K562 (cell line): Measurements from ENCODE around the gene FAM20B. TPM values are rescaled to one million over a fixed set of nuclear protein-coding genes. Genes with fewer than 3 reads are reported as not detected.

Experiments
- CBFA2T3 ChIP-seq: fragments of 450-650 bp; IDR thresholded peaks from 2 replicates; pipeline ENCODE4 v1.6.1; 2017
- CHD1 ChIP-seq: fragments of 200-600 bp; sonication (generic); IDR thresholded peaks from one replicate; pipeline ENCODE4 v1.6.1; 2012; ENCODE audit warnings: mild to moderate bottlenecking, moderate library complexity, low read length, inconsistent platforms
- HNRNPK ChIP-seq: fragments of 200-400 bp; formaldehyde crosslinking; IDR thresholded peaks from one replicate; pipeline ENCODE4 v1.6.1; 2018; ENCODE audit warnings: mild to moderate bottlenecking, low read depth, low read length; ENCODE audit not compliant: poor library complexity, severe bottlenecking
- PCBP1 ChIP-seq: fragments of 200-400 bp; formaldehyde crosslinking; IDR thresholded peaks from 2 replicates; pipeline ENCODE4 v1.6.1; 2018; ENCODE audit warnings: mild to moderate bottlenecking, low read depth, low read length; ENCODE audit not compliant: poor library complexity, severe bottlenecking
- POLR2A ChIP-seq: fragments of 450-650 bp; conservative IDR thresholded peaks from 2 replicates; pipeline ENCODE4 v1.6.1; 2016
- PTBP1 ChIP-seq: fragments of 200-400 bp; formaldehyde crosslinking; IDR thresholded peaks from 2 replicates; pipeline ENCODE4 v1.6.1; 2017; ENCODE audit warnings: low read depth, low read length
- VEZF1 ChIP-seq: fragments of 200-800 bp; sonication (Bioruptor generic); IDR thresholded peaks from 2 replicates; pipeline ENCODE4 v1.6.1; 2017; ENCODE audit warnings: missing genetic modification characterization, missing compliant biosample characterization
- YY1 ChIP-seq, 3 experiments: IDR thresholded peaks; 2 replicates each; pipeline ENCODE4 v1.6.1; 2011; ENCODE audit warnings: low read length in 2 of 3, mild to moderate bottlenecking in 2 of 3, moderate library complexity in 2 of 3, borderline replicate concordance in 1 of 3, control low read depth in 1 of 3, low read depth in 1 of 3; ENCODE audit not compliant: insufficient read depth in 3 of 3, insufficient replicate concordance in 2 of 3, control insufficient read depth in 1 of 3, insufficient read length in 1 of 3; ENCODE audit errors: extremely low read depth in 1 of 3
- ZBTB34 ChIP-seq: fragments of 250-450 bp; sonication (Bioruptor Pico); IDR thresholded peaks from 2 replicates; pipeline ENCODE4 v1.8.0; 2021; ENCODE audit warnings: mild to moderate bottlenecking, moderate library complexity
- ZFP91 ChIP-seq: sonication (generic); formaldehyde crosslinking; IDR thresholded peaks from 2 replicates; pipeline ENCODE4 v1.8.0; 2022; ENCODE audit warnings: mild to moderate bottlenecking, missing genetic modification reagents
- ZFX ChIP-seq: sonication (generic); formaldehyde crosslinking; IDR thresholded peaks from 2 replicates; pipeline ENCODE4 v1.8.0; 2022; ENCODE audit warnings: mild to moderate bottlenecking, missing genetic modification reagents, moderate library complexity
- ZNF511 ChIP-seq: sonication (generic); formaldehyde crosslinking; IDR thresholded peaks from 2 replicates; pipeline ENCODE4 v1.8.0; 2022; ENCODE audit warnings: mild to moderate bottlenecking, missing genetic modification reagents
- polyA plus RNA-seq, 8 experiments: library from polyadenylated mRNA; depleted of rRNA in 4 of 8; stranded (reverse) in 5 of 8; unstranded in 3 of 8; fragments of >200 nt; fragmentation: Nextera tagmentation in 2 of 8; fragmentation: Illumina TruSeq in 1 of 8; extraction: Ambion mirVana in 2 of 8; extraction: Trizol in 1 of 8; gene quantifications; 2 replicates each; pipeline versions ENCODE4 v1.2.1 to v1.2.3, GENCODE V29; 2011 to 2014; ENCODE audit warnings: inconsistent platforms in 1 of 8, missing spikeins in 1 of 8
- total RNA-seq, 7 experiments: library from RNA; depleted of rRNA in 6 of 7; stranded (reverse); fragments of >200 nt in 6 of 7; fragmentation: Illumina TruSeq in 2 of 7; extraction: Trizol in 2 of 7; gene quantifications; 2 replicates each; pipeline versions ENCODE4 v1.2.1 to v1.2.3, GENCODE V29; 2011 to 2021; ENCODE audit warnings: low replicate concordance in 1 of 7
- TF ChIP-seq, protein P1 (sequence below): sonication (generic); formaldehyde crosslinking; IDR thresholded peaks from 2 replicates; pipeline ENCODE4 v1.8.0; 2022; ENCODE audit warnings: mild to moderate bottlenecking, missing genetic modification reagents
- TF ChIP-seq, protein P2 (sequence below): fragments of 450-650 bp; formaldehyde crosslinking; IDR thresholded peaks from 2 replicates; pipeline ENCODE4 v1.4.0; 2020; ENCODE audit warnings: mild to moderate bottlenecking, moderate library complexity
- TF ChIP-seq, protein P3 (sequence below): fragments of 450-650 bp; formaldehyde crosslinking; IDR thresholded peaks from 2 replicates; pipeline ENCODE4 v1.4.0; 2022; ENCODE audit warnings: mild to moderate bottlenecking, moderate library complexity

The FAM20B gene
- total and polyA plus RNA-seq, 9 of the 15 experiments (the other 6 are each of a cell fraction or from before 2014, with no cell fraction given) = 7.2 to 67.5 (median 42.9) TPM

DNA sequence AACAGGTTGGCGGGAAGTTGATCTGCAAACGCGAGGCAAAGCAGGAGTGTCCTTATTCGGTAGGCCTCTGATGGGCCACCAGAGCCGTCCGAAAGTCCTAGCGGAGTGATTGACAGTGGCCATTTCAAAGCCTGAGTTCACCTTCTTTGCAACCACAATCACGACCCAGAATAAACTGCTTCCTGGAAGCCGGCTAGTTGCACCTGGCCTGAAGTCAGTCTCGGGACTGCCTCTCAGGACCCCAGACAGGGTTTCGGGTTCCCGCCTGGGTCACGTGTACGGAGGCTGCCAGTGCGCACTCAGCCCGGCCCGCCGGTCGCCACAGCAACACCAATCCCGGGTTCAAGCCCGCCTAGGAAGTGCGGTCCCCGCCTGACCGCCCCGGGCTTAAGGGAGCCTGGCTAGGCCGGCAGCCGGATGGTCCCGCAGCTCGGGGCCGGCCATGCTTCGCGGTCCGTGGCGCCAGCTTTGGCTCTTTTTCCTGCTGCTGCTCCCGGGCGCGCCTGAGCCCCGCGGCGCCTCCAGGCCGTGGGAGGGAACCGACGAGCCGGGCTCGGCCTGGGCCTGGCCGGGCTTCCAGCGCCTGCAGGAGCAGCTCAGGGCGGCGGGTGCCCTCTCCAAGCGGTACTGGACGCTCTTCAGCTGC is 56.1 kb downstream of the FAM20B start, which contains the start of gene TOR3A (continued):
- TF ChIP-seq CBFA2T3 (0 out of 2 replicates have a peak, but pooled peaks have one; percentile 28), HNRNPK (no peak), POLR2A (peak; percentile 88), ZBTB34 (CRISPR knock-in tag) (no peak), PCBP1 (peak; percentile 33), ZNF511 (CRISPR knock-in tag) (peak; percentile 87), VEZF1 (CRISPR knock-in tag) (peak; percentile 40; the same call in 1 of the 2 replicates), ZFP91 (CRISPR knock-in tag) (peak; percentile 64; the same call in 1 of the 2 replicates), PTBP1 (no peak), YY1 (IDR thresholded peaks at IDR 0.05; ENCODE audit: borderline replicate concordance in 1 of 3, control insufficient read depth in 1 of 3, extremely low read depth in 1 of 3, insufficient read depth in 3 of 3, insufficient read length in 1 of 3, insufficient replicate concordance in 2 of 3, low read depth in 1 of 3, low read length in 2 of 3) (peak in 2 of 3 experiments; percentile 74 to 80), CHD1 (peak; percentile 34), ZFX (peak; percentile 97)
- TF ChIP-seq, protein P1, sequence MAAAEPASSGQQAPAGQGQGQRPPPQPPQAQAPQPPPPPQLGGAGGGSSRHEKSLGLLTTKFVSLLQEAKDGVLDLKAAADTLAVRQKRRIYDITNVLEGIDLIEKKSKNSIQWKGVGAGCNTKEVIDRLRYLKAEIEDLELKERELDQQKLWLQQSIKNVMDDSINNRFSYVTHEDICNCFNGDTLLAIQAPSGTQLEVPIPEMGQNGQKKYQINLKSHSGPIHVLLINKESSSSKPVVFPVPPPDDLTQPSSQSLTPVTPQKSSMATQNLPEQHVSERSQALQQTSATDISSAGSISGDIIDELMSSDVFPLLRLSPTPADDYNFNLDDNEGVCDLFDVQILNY (CRISPR knock-in tag) = peak; percentile 97
- TF ChIP-seq, protein P2, sequence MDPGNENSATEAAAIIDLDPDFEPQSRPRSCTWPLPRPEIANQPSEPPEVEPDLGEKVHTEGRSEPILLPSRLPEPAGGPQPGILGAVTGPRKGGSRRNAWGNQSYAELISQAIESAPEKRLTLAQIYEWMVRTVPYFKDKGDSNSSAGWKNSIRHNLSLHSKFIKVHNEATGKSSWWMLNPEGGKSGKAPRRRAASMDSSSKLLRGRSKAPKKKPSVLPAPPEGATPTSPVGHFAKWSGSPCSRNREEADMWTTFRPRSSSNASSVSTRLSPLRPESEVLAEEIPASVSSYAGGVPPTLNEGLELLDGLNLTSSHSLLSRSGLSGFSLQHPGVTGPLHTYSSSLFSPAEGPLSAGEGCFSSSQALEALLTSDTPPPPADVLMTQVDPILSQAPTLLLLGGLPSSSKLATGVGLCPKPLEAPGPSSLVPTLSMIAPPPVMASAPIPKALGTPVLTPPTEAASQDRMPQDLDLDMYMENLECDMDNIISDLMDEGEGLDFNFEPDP (CRISPR knock-in tag) = no peak
- TF ChIP-seq, protein P3, sequence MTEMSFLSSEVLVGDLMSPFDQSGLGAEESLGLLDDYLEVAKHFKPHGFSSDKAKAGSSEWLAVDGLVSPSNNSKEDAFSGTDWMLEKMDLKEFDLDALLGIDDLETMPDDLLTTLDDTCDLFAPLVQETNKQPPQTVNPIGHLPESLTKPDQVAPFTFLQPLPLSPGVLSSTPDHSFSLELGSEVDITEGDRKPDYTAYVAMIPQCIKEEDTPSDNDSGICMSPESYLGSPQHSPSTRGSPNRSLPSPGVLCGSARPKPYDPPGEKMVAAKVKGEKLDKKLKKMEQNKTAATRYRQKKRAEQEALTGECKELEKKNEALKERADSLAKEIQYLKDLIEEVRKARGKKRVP = no peak
